Heart left ventricle (tissue), 13 donors: ENCODE results near the gene CBL.

Experiments
- POLR2A ChIP-seq, 2 donors: fragments of 450-650 bp; IDR thresholded peaks; one replicate each; pipeline ENCODE4 v1.6.1; 2017; ENCODE audit warnings: antibody characterized with exemption in 2 of 2, mild to moderate bottlenecking in 2 of 2, moderate library complexity in 2 of 2
- TF ChIP-seq, protein P1 (sequence below), 12 donors: fragments of 200-600 bp; sonication (generic) in 4 of 12; IDR thresholded peaks; one replicate each; pipeline versions ENCODE4 v1.5.0 to v1.8.0; 2018 to 2022; ENCODE audit warnings: antibody characterized with exemption in 12 of 12, mild to moderate bottlenecking in 5 of 12
- donor health status: ischemic (EF 13 %, LVEDD 7.1; RV severe dilation, severe dysfunction).
- donor health status: DM: no; HTN: yes; CAD: no.
- donor health status: DM: no; HTN: no; CAD: no.
- donor health status: ischemic (EF 25% LVEDD 6.9; RV normal size, moderate dysfunction).
- donor health status: ischemic (EF 25% LVEDD 5.7; RV mildly dilated, moderate dysfunction).
- donor health status: ischemic (EF 35%, LVEDD 5.7; RV mildly dilated, moderate dysfunction).
- donor health status: nonischemic (EF 11% LVEDD 7.7; RV severe dilation, severe dysfunction).
- donor health status: DM: yes; HTN: yes; CAD: no.
- donor health status: PGD.
- donor health status: ischemic (EF 29% LVEDD 5.4; RV normal size, mild dysfunction).
- donor health status: nonischemic (EF 23%, LVEDD 6.1; RV moderate dilation, normal function).

DNA sequence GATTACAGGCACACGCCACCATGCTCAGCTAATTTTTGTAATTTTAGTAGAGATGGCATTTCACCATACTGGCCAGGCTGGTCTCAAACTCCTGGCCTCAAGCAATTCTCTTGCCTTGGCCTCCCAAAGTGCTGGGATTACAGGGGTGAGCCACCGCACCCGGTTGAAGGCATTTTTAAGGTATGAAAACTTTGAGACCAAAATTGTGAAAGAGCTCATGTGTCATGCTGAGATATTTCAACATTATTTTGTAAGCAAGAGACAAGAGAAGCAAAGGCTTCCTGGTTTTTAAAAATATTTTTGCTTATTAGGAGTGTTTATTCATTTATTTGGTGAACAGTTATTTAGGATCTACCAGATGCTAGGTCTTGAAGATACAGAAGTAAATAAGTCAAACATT, 14.0 kb upstream of the CBL start:
- TF ChIP-seq, protein P1, sequence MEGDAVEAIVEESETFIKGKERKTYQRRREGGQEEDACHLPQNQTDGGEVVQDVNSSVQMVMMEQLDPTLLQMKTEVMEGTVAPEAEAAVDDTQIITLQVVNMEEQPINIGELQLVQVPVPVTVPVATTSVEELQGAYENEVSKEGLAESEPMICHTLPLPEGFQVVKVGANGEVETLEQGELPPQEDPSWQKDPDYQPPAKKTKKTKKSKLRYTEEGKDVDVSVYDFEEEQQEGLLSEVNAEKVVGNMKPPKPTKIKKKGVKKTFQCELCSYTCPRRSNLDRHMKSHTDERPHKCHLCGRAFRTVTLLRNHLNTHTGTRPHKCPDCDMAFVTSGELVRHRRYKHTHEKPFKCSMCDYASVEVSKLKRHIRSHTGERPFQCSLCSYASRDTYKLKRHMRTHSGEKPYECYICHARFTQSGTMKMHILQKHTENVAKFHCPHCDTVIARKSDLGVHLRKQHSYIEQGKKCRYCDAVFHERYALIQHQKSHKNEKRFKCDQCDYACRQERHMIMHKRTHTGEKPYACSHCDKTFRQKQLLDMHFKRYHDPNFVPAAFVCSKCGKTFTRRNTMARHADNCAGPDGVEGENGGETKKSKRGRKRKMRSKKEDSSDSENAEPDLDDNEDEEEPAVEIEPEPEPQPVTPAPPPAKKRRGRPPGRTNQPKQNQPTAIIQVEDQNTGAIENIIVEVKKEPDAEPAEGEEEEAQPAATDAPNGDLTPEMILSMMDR (IDR thresholded peaks at IDR 0.05): no peak
- no peak for TF ChIP-seq POLR2A (IDR thresholded peaks at IDR 0.05)
